ENCODE data around the gene ZNF664. TPM values are rescaled to one million over a fixed set of nuclear protein-coding genes. Genes with fewer than 3 reads are reported as not detected.

ZNF664 gene
- total and polyA plus RNA-seq, 2 of the 13 experiments (the other 11 are each of a cell fraction or from before 2014, with no cell fraction given): 43.9 to 56.5 TPM

- H3K36me3 ChIP-seq (replicated peaks in 1 of 2; ENCODE audit: control insufficient read depth in 1 of 2, insufficient read depth in 2 of 2, low read length in 2 of 2): no peaks in the 10 kb centered on the region
- WGBS (ENCODE audit: low lambda C conversion rate): 18% methylated on average over 1 of the region's 1 CpG
- POLR2A ChIA-PET: no interaction called here
- no peak for TF ChIP-seq RBM39 (IDR thresholded peaks at IDR 0.05; ENCODE audit: low read depth, low read length, poor library complexity, severe bottlenecking)
- TF ChIP-seq ZNF138 (CRISPR knock-in tag; IDR thresholded peaks at IDR 0.05; ENCODE audit: low read depth): no peak
- TF ChIP-seq SATB2 (CRISPR knock-in tag; IDR thresholded peaks at IDR 0.05): no peak
- TF ChIP-seq ZNF280D (CRISPR knock-in tag; IDR thresholded peaks at IDR 0.05): no peak
- TF ChIP-seq PRPF4 (IDR thresholded peaks at IDR 0.05; ENCODE audit: low read depth, low read length, poor library complexity, severe bottlenecking): no peak
- no peak for TF ChIP-seq ZBTB1 (CRISPR knock-in tag; IDR thresholded peaks at IDR 0.05; ENCODE audit: borderline replicate concordance)
- TF ChIP-seq SNAPC4 (CRISPR knock-in tag; IDR thresholded peaks at IDR 0.05): no peak
- TF ChIP-seq ISL2 (CRISPR knock-in tag; IDR thresholded peaks at IDR 0.05): no peak
- no peak for TF ChIP-seq ZFAT (CRISPR knock-in tag; conservative IDR thresholded peaks at IDR 0.05)
- no peak for TF ChIP-seq MTF2 (CRISPR knock-in tag; IDR thresholded peaks at IDR 0.05; ENCODE audit: borderline replicate concordance)
- no peak for TF ChIP-seq ZFP90 (CRISPR knock-in tag; IDR thresholded peaks at IDR 0.05; ENCODE audit: borderline replicate concordance)
- intact Hi-C loops (cut with micrococcal nuclease; ENCODE audit: unreplicated experiment) (no loop called here), in situ Hi-C loops (cut with HindIII; ENCODE audit: extremely low pct_ligation_motif_present, low pct_unique_long_range_greater_than_20kb) (no loop called here)
- H3K9me3 ChIP-seq (ENCODE audit: low read length): no peaks in the 10 kb centered on the region
- H3K9ac ChIP-seq (ENCODE audit: insufficient read depth, low read depth, low read length): no peak overlapping the region
- ATAC-seq (no peak), DNase-seq (ENCODE audit: low spot score) (no peak), FAIRE-seq (no peak)
- H3K79me2 ChIP-seq (ENCODE audit: insufficient read depth, low read length): no peaks in the 10 kb centered on the region
- no peak overlapping the region for H3K4me2 ChIP-seq (ENCODE audit: low read depth, low read length)
- no peak overlapping the region for H3K27ac ChIP-seq (ENCODE audit: extremely low read length, insufficient read depth, low read length)
- no peaks in the 10 kb centered on the region for H3K4me1 ChIP-seq (ENCODE audit: insufficient read depth, low read length)
- H4K20me1 ChIP-seq (ENCODE audit: insufficient read depth, low read length): no peaks in the 10 kb centered on the region
- H3K4me3 ChIP-seq (replicated peaks in 1 of 3; ENCODE audit: insufficient read depth in 1 of 3, low read depth in 2 of 3, low read length in 3 of 3): no peak overlapping the region
- BruUV-seq (replicated peaks): no TSS peak
- H3K27me3 ChIP-seq (ENCODE audit: control insufficient read depth in 1 of 2, insufficient read depth in 2 of 2, low read length in 2 of 2): no peaks in the 10 kb centered on the region; a peak in 1 of 5 replicates
- no peak overlapping the region for H2AFZ ChIP-seq (ENCODE audit: low read length)
- CTCF ChIA-PET (ENCODE audit: low intra/inter-chr PET ratio, low total read pairs): no interaction called here
Measured at GRCh38 chr12:124055066-124055465, 82.1 kb downstream of the ZNF664 start.
